Astrocyte (in vitro differentiated cells and primary cell): ENCODE measurements around the gene THY1. TPM values are rescaled to one million over a fixed set of nuclear protein-coding genes. Genes with fewer than 3 reads are reported as not detected.

Experiments
- DNase-seq: peaks from one replicate; pipeline ENCODE4 v3.0.0-alpha.2; 2010; ENCODE audit warnings: low read depth
- FAIRE-seq: peaks from 2 replicates; lab custom pipeline; 2011; peaks lifted over from hg19 to GRCh38; lab: Jason Lieb, UNC
- H2AFZ ChIP-seq: 2 replicates; pipeline ENCODE4 v1.6.0; 2012; ENCODE audit warnings: low read depth, low read length, inconsistent platforms
- H3K27ac ChIP-seq: 2 replicates; pipeline ENCODE4 v1.5.1; 2011; ENCODE audit warnings: low read depth, low read length, inconsistent platforms
- H3K27me3 ChIP-seq: 2 replicates; pipeline ENCODE4 v1.6.0; 2011; ENCODE audit warnings: low read length, inconsistent platforms; ENCODE audit not compliant: insufficient read depth
- H3K36me3 ChIP-seq: 2 replicates; pipeline ENCODE4 v1.5.1; 2011; ENCODE audit warnings: low read length, inconsistent platforms; ENCODE audit not compliant: insufficient read depth
- H3K4me1 ChIP-seq: 2 replicates; pipeline ENCODE4 v1.5.1; 2011; ENCODE audit warnings: low read length, inconsistent platforms; ENCODE audit not compliant: insufficient read depth
- H3K4me2 ChIP-seq: 2 replicates; pipeline ENCODE4 v1.6.0; 2012; ENCODE audit warnings: low read length, inconsistent platforms
- H3K4me3 ChIP-seq: 2 replicates; pipeline ENCODE4 v1.5.1; 2011; ENCODE audit warnings: low read depth, mild to moderate bottlenecking, low read length, inconsistent platforms; ENCODE audit not compliant: insufficient read depth
- H3K79me2 ChIP-seq: 2 replicates; pipeline ENCODE4 v1.6.0; 2012; ENCODE audit warnings: mild to moderate bottlenecking, low read length, inconsistent platforms; ENCODE audit not compliant: insufficient read depth
- H3K9ac ChIP-seq: 2 replicates; pipeline ENCODE4 v1.6.0; 2012; ENCODE audit warnings: mild to moderate bottlenecking, low read length, inconsistent platforms
- H3K9me3 ChIP-seq: 2 replicates; pipeline ENCODE4 v1.5.1; 2012; ENCODE audit warnings: low read depth, mild to moderate bottlenecking, low read length, inconsistent platforms; ENCODE audit not compliant: insufficient read depth
- H4K20me1 ChIP-seq: 2 replicates; pipeline ENCODE4 v1.6.0; 2012; ENCODE audit warnings: low read length, inconsistent platforms; ENCODE audit not compliant: insufficient read depth
- H3K27ac Mint-ChIP-seq: one replicate; pipeline ENCODE4 v1.8.0; 2021; ENCODE audit warnings: mild to moderate bottlenecking, mixed read lengths; ENCODE audit not compliant: unreplicated experiment
- H3K27me3 Mint-ChIP-seq: one replicate; pipeline ENCODE4 v1.8.0; 2021; ENCODE audit warnings: low read depth, mixed read lengths; ENCODE audit not compliant: unreplicated experiment
- H3K36me3 Mint-ChIP-seq: one replicate; pipeline ENCODE4 v1.8.0; 2021; ENCODE audit warnings: low read depth, mixed read lengths; ENCODE audit not compliant: unreplicated experiment
- H3K4me1 Mint-ChIP-seq: one replicate; pipeline ENCODE4 v1.8.0; 2021; ENCODE audit warnings: low read depth, mixed read lengths; ENCODE audit not compliant: unreplicated experiment
- H3K4me3 Mint-ChIP-seq: one replicate; pipeline ENCODE4 v1.8.0; 2021; ENCODE audit warnings: mild to moderate bottlenecking, moderate library complexity, mixed read lengths; ENCODE audit not compliant: unreplicated experiment
- H3K9me3 Mint-ChIP-seq: one replicate; pipeline ENCODE4 v1.8.0; 2021; ENCODE audit warnings: mild to moderate bottlenecking, mixed read lengths; ENCODE audit not compliant: unreplicated experiment
- CTCF ChIP-seq: IDR thresholded peaks from 2 replicates; pipeline ENCODE4 v1.5.1; 2011; ENCODE audit warnings: low read depth, mild to moderate bottlenecking, inconsistent platforms, low read length, moderate library complexity; ENCODE audit not compliant: insufficient read depth
- EZH2 ChIP-seq: IDR thresholded peaks from 2 replicates; pipeline ENCODE4 v1.6.1; 2012; ENCODE audit warnings: mild to moderate bottlenecking, low read length, inconsistent platforms; ENCODE audit not compliant: insufficient read depth
- total RNA-seq: library from RNA; stranded (reverse); gene quantifications from 2 replicates; pipeline ENCODE4 v1.2.1, GENCODE V29; 2021

Gene THY1
- total RNA-seq, 1 donor from 2014 or later, result 104 TPM

- no peak overlapping the region for H3K4me3 ChIP-seq
- no peaks in the 10 kb centered on the region for H3K79me2 ChIP-seq
- FAIRE-seq (no peak), DNase-seq (no peak)
- no peaks in the 10 kb centered on the region for H4K20me1 ChIP-seq
- H3K4me1 ChIP-seq, result peaks cover 18% of the 10 kb centered on the region
- H3K9me3 Mint-ChIP-seq, result peaks cover 2% of the 10 kb centered on the region
- H3K27me3 Mint-ChIP-seq, result peaks cover 22% of the 10 kb centered on the region
- no peak overlapping the region for H3K4me2 ChIP-seq
- H3K27ac ChIP-seq, result no peak overlapping the region
- peaks cover 1% of the 10 kb centered on the region for H3K36me3 Mint-ChIP-seq
- no peak for TF ChIP-seq EZH2
- TF ChIP-seq CTCF, result no peak
- no peak overlapping the region for H3K9ac ChIP-seq
- H3K27me3 ChIP-seq, result no peaks in the 10 kb centered on the region
- H3K36me3 ChIP-seq, result no peaks in the 10 kb centered on the region
- no peak overlapping the region for H3K4me3 Mint-ChIP-seq
- peaks cover 15% of the 10 kb centered on the region for H3K4me1 Mint-ChIP-seq
- no peaks in the 10 kb centered on the region for H3K9me3 ChIP-seq
- H3K27ac Mint-ChIP-seq, result no peak overlapping the region
- no peak overlapping the region for H2AFZ ChIP-seq
Measured at GRCh38 chr11:119468511-119468910, 45.5 kb upstream of the THY1 start.

- Histone ChIP-seq H4K20me1 (no peaks in the 10 kb centered on the region), H3K36me3 (no peaks in the 10 kb centered on the region), H3K4me1 (peaks cover 23% of the 10 kb centered on the region), H3K9ac (peak overlapping the region; percentile 58), H3K4me3 (peak overlapping the region; percentile 18), H3K27ac (peak overlapping the region; percentile 79), H3K9me3 (no peaks in the 10 kb centered on the region), H3K79me2 (no peaks in the 10 kb centered on the region), H3K27me3 (no peaks in the 10 kb centered on the region), H3K4me2 (peak overlapping the region; percentile 70), H2AFZ (peak overlapping the region; percentile 57)
- peak overlapping the region; percentile 95 for H3K27ac Mint-ChIP-seq
- DNase-seq (no peak), FAIRE-seq (no peak)
- peaks cover 2% of the 10 kb centered on the region for H3K9me3 Mint-ChIP-seq
- H3K27me3 Mint-ChIP-seq, result peaks cover 2% of the 10 kb centered on the region
- no peak overlapping the region for H3K4me3 Mint-ChIP-seq
- H3K4me1 Mint-ChIP-seq, result peaks cover 18% of the 10 kb centered on the region
- H3K36me3 Mint-ChIP-seq, result no peaks in the 10 kb centered on the region
- no peak for TF ChIP-seq CTCF
- TF ChIP-seq EZH2, result no peak
Measured at GRCh38 chr11:119461229-119461963, 38.4 kb upstream of the THY1 start.

GRCh38 chr11:119460582-119460981 is 37.6 kb upstream of the THY1 start:
- no peaks in the 10 kb centered on the region for H3K36me3 Mint-ChIP-seq
- peak overlapping the region; percentile 29 for H2AFZ ChIP-seq
- peak overlapping the region; percentile 70 for H3K4me2 ChIP-seq
- H3K27me3 Mint-ChIP-seq, result peaks cover 2% of the 10 kb centered on the region
- peak overlapping the region; percentile 64 for H3K9ac ChIP-seq
- H3K36me3 ChIP-seq, result no peaks in the 10 kb centered on the region
- TF ChIP-seq CTCF, result no peak
- no peak for TF ChIP-seq EZH2
- H3K9me3 Mint-ChIP-seq, result peaks cover 2% of the 10 kb centered on the region
- no peaks in the 10 kb centered on the region for H3K9me3 ChIP-seq
- peak overlapping the region; percentile 1 for H3K4me3 Mint-ChIP-seq
- H4K20me1 ChIP-seq, result no peaks in the 10 kb centered on the region
- no peak overlapping the region for H3K4me3 ChIP-seq
- H3K27ac ChIP-seq, result peak overlapping the region; percentile 86
- FAIRE-seq (peak; percentile 43), DNase-seq (peak; percentile 61)
- peak overlapping the region; percentile 95 for H3K27ac Mint-ChIP-seq
- H3K27me3 ChIP-seq, result no peaks in the 10 kb centered on the region
- peaks cover 18% of the 10 kb centered on the region for H3K4me1 Mint-ChIP-seq
- no peaks in the 10 kb centered on the region for H3K79me2 ChIP-seq
- peaks cover 23% of the 10 kb centered on the region for H3K4me1 ChIP-seq
